Mesenchymal stem cell (in vitro differentiated cells and primary cell): ENCODE data around the gene HTRA3.

Source experiments
- DNase-seq: peaks from one replicate; pipeline ENCODE4 v3.0.0-alpha.2; 2013
- H2AFZ ChIP-seq: one replicate; pipeline ENCODE4 v1.6.1; 2013; ENCODE audit warnings: low read depth, mild to moderate bottlenecking, control low read depth, inconsistent platforms, low read length, moderate library complexity
- H2AK5ac ChIP-seq: 2 replicates; pipeline ENCODE4 v1.6.1; 2013; ENCODE audit warnings: low read length, moderate library complexity, mild to moderate bottlenecking, inconsistent platforms; ENCODE audit not compliant: severe bottlenecking
- H2BK120ac ChIP-seq: one replicate; pipeline ENCODE4 v1.6.1; 2013; ENCODE audit warnings: low read depth, mild to moderate bottlenecking, inconsistent platforms, low read length, moderate library complexity
- H2BK12ac ChIP-seq, 2 experiments: one replicate each; pipeline ENCODE4 v1.6.1; 2013; ENCODE audit warnings: inconsistent platforms in 2 of 2, low read length in 2 of 2, mild to moderate bottlenecking in 2 of 2, moderate library complexity in 2 of 2, control low read depth in 1 of 2
- H2BK15ac ChIP-seq: one replicate; pipeline ENCODE4 v1.6.1; 2013; ENCODE audit warnings: mild to moderate bottlenecking, low read depth, inconsistent platforms; ENCODE audit not compliant: poor library complexity, severe bottlenecking
- H2BK5ac ChIP-seq: 2 replicates; pipeline ENCODE4 v1.6.1; 2013; ENCODE audit warnings: low read depth, mild to moderate bottlenecking, low read length, control low read depth, inconsistent platforms; ENCODE audit not compliant: poor library complexity, severe bottlenecking
- H3K14ac ChIP-seq, 2 experiments: one replicate each; pipeline ENCODE4 v1.6.1; 2013; ENCODE audit warnings: inconsistent platforms in 2 of 2, low read length in 2 of 2, control low read depth in 1 of 2, mild to moderate bottlenecking in 1 of 2, moderate library complexity in 1 of 2
- H3K18ac ChIP-seq, 2 experiments: one replicate each; pipeline ENCODE4 v1.6.1; 2013; ENCODE audit warnings: inconsistent platforms in 2 of 2, low read length in 2 of 2, control low read depth in 1 of 2, low read depth in 1 of 2, mild to moderate bottlenecking in 1 of 2
- H3K23ac ChIP-seq, 2 experiments: one replicate each; pipeline ENCODE4 v1.6.1; 2013; ENCODE audit warnings: inconsistent platforms in 2 of 2, low read length in 2 of 2, mild to moderate bottlenecking in 2 of 2, moderate library complexity in 2 of 2, control low read depth in 1 of 2
- H3K27ac ChIP-seq: 2 replicates; pipeline ENCODE4 v1.5.1; 2013; ENCODE audit warnings: mild to moderate bottlenecking, moderate library complexity, low read length, control low read depth, inconsistent platforms; ENCODE audit not compliant: poor library complexity, severe bottlenecking
- H3K27me3 ChIP-seq, 2 experiments: 2 replicates each; pipeline versions ENCODE4 v1.6.1 to v1.7.0; 2013; ENCODE audit warnings: low read length in 2 of 2, mild to moderate bottlenecking in 2 of 2, moderate library complexity in 2 of 2, control low read depth in 1 of 2, inconsistent platforms in 1 of 2; ENCODE audit not compliant: control insufficient read depth in 1 of 2, insufficient read depth in 1 of 2
- H3K36me3 ChIP-seq, 2 experiments: 2 replicates each; pipeline versions ENCODE4 v1.6.1 to v1.7.0; 2013; ENCODE audit warnings: low read length in 2 of 2, control low read depth in 1 of 2, inconsistent platforms in 1 of 2, low read depth in 1 of 2, mild to moderate bottlenecking in 1 of 2; ENCODE audit not compliant: insufficient read depth in 2 of 2, control insufficient read depth in 1 of 2
- H3K4ac ChIP-seq, 2 experiments: one replicate each; pipeline ENCODE4 v1.6.1; 2013; ENCODE audit warnings: inconsistent platforms in 2 of 2, low read length in 2 of 2, mild to moderate bottlenecking in 2 of 2, moderate library complexity in 2 of 2, control low read depth in 1 of 2, low read depth in 1 of 2
- H3K4me1 ChIP-seq: 2 replicates; pipeline ENCODE4 v1.6.1; 2013; ENCODE audit warnings: low read depth, low read length, control low read depth; ENCODE audit not compliant: control insufficient read depth, insufficient read depth
- H3K4me2 ChIP-seq: 2 replicates; pipeline ENCODE4 v1.6.1; 2013; ENCODE audit warnings: low read length, mild to moderate bottlenecking, inconsistent platforms; ENCODE audit not compliant: poor library complexity, severe bottlenecking
- H3K4me3 ChIP-seq, 2 experiments: 2 replicates each; pipeline versions ENCODE4 v1.5.1 to v1.7.0; 2013; ENCODE audit warnings: low read length in 2 of 2, mild to moderate bottlenecking in 2 of 2, control low read depth in 1 of 2, low read depth in 1 of 2; ENCODE audit not compliant: insufficient read depth in 1 of 2
- H3K79me1 ChIP-seq: replicated peaks from 2 replicates; pipeline ENCODE4 v1.6.1; 2013; ENCODE audit warnings: mild to moderate bottlenecking, control low read depth, low read length, inconsistent platforms; ENCODE audit not compliant: poor library complexity, severe bottlenecking
- H3K9ac ChIP-seq: 2 replicates; pipeline ENCODE4 v1.7.0; 2013; ENCODE audit warnings: mild to moderate bottlenecking, low read length, moderate library complexity
- H3K9me3 ChIP-seq: 2 replicates; pipeline ENCODE4 v1.7.0; 2013; ENCODE audit warnings: mild to moderate bottlenecking, low read length; ENCODE audit not compliant: control insufficient read depth
- H4K8ac ChIP-seq: one replicate; pipeline ENCODE4 v1.6.1; 2013; ENCODE audit warnings: inconsistent platforms, mild to moderate bottlenecking, low read length, moderate library complexity
- H4K91ac ChIP-seq: one replicate; pipeline ENCODE4 v1.6.1; 2013; ENCODE audit warnings: mild to moderate bottlenecking, low read length, inconsistent platforms
- WGBS: methylation state at CpG from one replicate; pipeline ENCODE4 v1.1.7; 2013; ENCODE audit warnings: mixed read lengths; 5-methylcytosine and 5-hydroxymethylcytosine counted together

Gene HTRA3

DNA sequence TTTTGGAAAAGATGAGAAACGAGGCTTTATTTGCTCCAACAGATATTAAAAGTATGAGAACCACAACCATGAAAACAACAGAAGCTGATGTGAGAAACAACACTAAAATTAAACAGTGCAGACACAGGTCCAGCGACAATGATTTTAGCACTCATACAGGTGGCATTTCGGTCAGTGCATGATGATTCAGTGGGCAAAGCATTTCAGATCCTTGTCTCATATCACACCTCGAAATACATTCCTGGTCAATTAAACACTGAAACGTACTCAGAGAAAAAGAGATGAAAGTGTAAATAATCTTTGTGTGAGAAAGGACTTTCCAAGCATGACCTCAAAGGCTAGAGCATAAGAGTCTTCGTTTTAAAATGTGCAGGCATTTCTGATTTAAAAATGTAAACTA lies 85.8 kb downstream of the HTRA3 start:
- H3K4me2 ChIP-seq: no peak overlapping the region
- H3K23ac ChIP-seq: no peak overlapping the region
- no peak overlapping the region for H2AFZ ChIP-seq
- H2BK12ac ChIP-seq: no peak overlapping the region
- no peak overlapping the region for H3K27ac ChIP-seq
- no peak overlapping the region for H3K4ac ChIP-seq
- no peak overlapping the region for H2BK120ac ChIP-seq
- H2BK15ac ChIP-seq: no peak overlapping the region
- H3K36me3 ChIP-seq: no peaks in the 10 kb centered on the region
- no peak overlapping the region for H4K8ac ChIP-seq
- H2BK5ac ChIP-seq: no peak overlapping the region
- no peak overlapping the region for H3K18ac ChIP-seq
- no peak overlapping the region for H4K91ac ChIP-seq
- H3K9ac ChIP-seq: no peak overlapping the region
- H3K4me1 ChIP-seq: peaks cover 33% of the 10 kb centered on the region
- no peak for DNase-seq
- H2AK5ac ChIP-seq: no peak overlapping the region
- H3K9me3 ChIP-seq: no peaks in the 10 kb centered on the region
- H3K79me1 ChIP-seq: no peaks in the 10 kb centered on the region
- no peak overlapping the region for H3K4me3 ChIP-seq
- no peak overlapping the region for H3K14ac ChIP-seq
- peaks cover 24 to 39% of the 10 kb centered on the region in 2 experiments for H3K27me3 ChIP-seq
- WGBS: 77% methylated on average over 5 of the region's 6 CpGs

GRCh38 chr4:8355864-8356565 lies 86.5 kb downstream of the HTRA3 start:
- Histone ChIP-seq H2AK5ac (no peak overlapping the region), H2AFZ (no peak overlapping the region), H2BK120ac (no peak overlapping the region), H3K9ac (no peak overlapping the region), H4K8ac (no peak overlapping the region), H3K4ac (no peak overlapping the region), H3K4me1 (peaks cover 32% of the 10 kb centered on the region), H2BK5ac (no peak overlapping the region), H3K27ac (peak overlapping the region; percentile 16), H3K18ac (no peak overlapping the region), H3K9me3 (no peaks in the 10 kb centered on the region), H3K4me2 (no peak overlapping the region), H3K23ac (no peak overlapping the region), H3K79me1 (no peaks in the 10 kb centered on the region), H3K36me3 (no peaks in the 10 kb centered on the region), H2BK12ac (no peak overlapping the region), H3K14ac (no peak overlapping the region), H2BK15ac (no peak overlapping the region), H3K4me3 (no peak overlapping the region), H3K27me3 (peaks cover 24 to 35% of the 10 kb centered on the region in 2 experiments), H4K91ac (no peak overlapping the region)
- peak; percentile 2 for DNase-seq
- 77% methylated on average over 7 of the region's 8 CpGs for WGBS
